ENCODE data around the gene STMP1. TPM values are rescaled to one million over a fixed set of nuclear protein-coding genes. Genes with fewer than 3 reads are reported as not detected.

Gene STMP1
- total RNA-seq, 1 experiment from 2014 or later = 38.4 TPM

GRCh38 chr7:135709508-135709907 is 47.2 kb downstream of the STMP1 start:
- no peak overlapping the region for H3T11ph ChIP-seq (ENCODE audit: low read length)
- H3K9me3 ChIP-seq (ENCODE audit: control insufficient read depth, low read depth, low read length) = no peaks in the 10 kb centered on the region
- H3K27me3 Mint-ChIP-seq (ENCODE audit: low read depth) = no peaks in the 10 kb centered on the region; the same call in 1 of the 2 replicates
- H3K23ac ChIP-seq (ENCODE audit: insufficient read length, low read depth, low read length) = no peak overlapping the region
- H3K79me1 ChIP-seq (ENCODE audit: insufficient read depth, low read depth, low read length, poor library complexity, severe bottlenecking) = no peaks in the 10 kb centered on the region
- no CpG with 5 or more reads among the region's 3 CpGs for WGBS (ENCODE audit: extremely low coverage, insufficient read length, low lambda C conversion rate)
- H3K4me3 Mint-ChIP-seq = no peak overlapping the region
- H3K27ac ChIP-seq (ENCODE audit: insufficient read length, low read depth, low read length) = no peak overlapping the region
- no peak overlapping the region for H3K27ac Mint-ChIP-seq
- no peak for TF ChIP-seq CTCF (conservative IDR thresholded peaks at IDR 0.05)
- no peak overlapping the region for H2BK15ac ChIP-seq (ENCODE audit: low read depth, low read length)
- no peaks in the 10 kb centered on the region; the same call in 1 of the 2 replicates for H3K4me1 ChIP-seq (ENCODE audit: insufficient read depth, low read length)
- H4K91ac ChIP-seq (ENCODE audit: insufficient read length, low read depth, low read length) = no peak overlapping the region
- no peak overlapping the region for H2AFZ ChIP-seq (ENCODE audit: low read length)
- no peaks in the 10 kb centered on the region for H3K9me3 Mint-ChIP-seq
- no peak overlapping the region for H2BK12ac ChIP-seq (ENCODE audit: insufficient read length, low read depth, low read length)
- no peaks in the 10 kb centered on the region for H3K23me2 ChIP-seq (ENCODE audit: insufficient read length, low read depth, low read length, poor library complexity, severe bottlenecking)
- H3K4ac ChIP-seq (ENCODE audit: low read depth, low read length) = no peak overlapping the region
- H4K20me1 ChIP-seq (ENCODE audit: control insufficient read depth, insufficient read depth, insufficient read length) = no peaks in the 10 kb centered on the region
- H2AK5ac ChIP-seq (ENCODE audit: insufficient read length, low read length) = no peak overlapping the region
- no peak overlapping the region for H3K56ac ChIP-seq (ENCODE audit: insufficient read length, low read depth, low read length)
- H4K5ac ChIP-seq (ENCODE audit: insufficient read length, low read depth, low read length) = no peak overlapping the region
- no peak overlapping the region for H3K9ac ChIP-seq (ENCODE audit: extremely low read depth, insufficient read length, low read length)
- H4K8ac ChIP-seq (replicated peaks; ENCODE audit: insufficient read length, low read depth, low read length) = no peak overlapping the region
- H3K79me2 ChIP-seq (ENCODE audit: insufficient read depth, low read length) = no peaks in the 10 kb centered on the region
- H2BK20ac ChIP-seq (ENCODE audit: low read depth, low read length, poor library complexity, severe bottlenecking) = no peak overlapping the region
- H3K36me3 Mint-ChIP-seq (ENCODE audit: insufficient read depth in 1 of 3, low read depth in 3 of 3) = no peaks in the 10 kb centered on the region
- H3K4me2 ChIP-seq (ENCODE audit: insufficient read depth, insufficient read length, low read length) = no peak overlapping the region
- H3K14ac ChIP-seq (ENCODE audit: insufficient read depth, low read length) = no peak overlapping the region
- no peaks in the 10 kb centered on the region for H3K27me3 ChIP-seq (ENCODE audit: insufficient read depth, low read length)
- DNase-seq = no peak
- H3K4me1 Mint-ChIP-seq = peaks cover 8 to 13% of the 10 kb centered on the region in 2 experiments; a peak in 3 of 4 replicates
- H2BK120ac ChIP-seq (ENCODE audit: low read depth, low read length, poor library complexity, severe bottlenecking) = no peak overlapping the region
- H2BK5ac ChIP-seq (ENCODE audit: insufficient read length, low read length) = no peak overlapping the region
- no peak overlapping the region for H3K18ac ChIP-seq (ENCODE audit: insufficient read length, low read depth, low read length)

Measured in H9 (cell line).